OCI-LY1 (cell line): Measurements from ENCODE around the gene NSD2.

Source experiments
- H2AFZ ChIP-seq: fragments of 200-600 bp; sonication (generic), shearing (Covaris generic); 2 replicates; pipeline ENCODE4 v1.6.0; 2014; ENCODE audit warnings: antibody characterized with exemption, mild to moderate bottlenecking, low read length
- H3F3A ChIP-seq: fragments of 200-600 bp; sonication (generic), shearing (Covaris generic); 2 replicates; pipeline ENCODE4 v1.6.0; 2014; ENCODE audit warnings: mild to moderate bottlenecking, antibody characterized with exemption, low read length, moderate library complexity; ENCODE audit not compliant: insufficient read depth
- H3K27ac ChIP-seq: fragments of 200-600 bp; sonication (generic); 2 replicates; pipeline ENCODE4 v1.5.1; 2014; ENCODE audit warnings: low read length, mixed run types, mild to moderate bottlenecking, low read depth; ENCODE audit not compliant: poor library complexity, severe bottlenecking
- H3K27me3 ChIP-seq: fragments of 200-600 bp; sonication (generic); 2 replicates; pipeline ENCODE4 v1.6.0; 2014; ENCODE audit warnings: antibody characterized with exemption, mild to moderate bottlenecking, low read length, moderate library complexity; ENCODE audit not compliant: insufficient read depth
- H3K36me3 ChIP-seq: fragments of 200-600 bp; sonication (generic); 2 replicates; pipeline ENCODE4 v1.6.1; 2014; ENCODE audit warnings: mild to moderate bottlenecking, antibody characterized with exemption, low read length, moderate library complexity, mixed read lengths; ENCODE audit not compliant: insufficient read depth
- H3K4me1 ChIP-seq: fragments of 200-600 bp; sonication (generic); 2 replicates; pipeline ENCODE4 v1.5.1; 2014; ENCODE audit warnings: mild to moderate bottlenecking, low read length, moderate library complexity; ENCODE audit not compliant: insufficient read depth, severe bottlenecking
- H3K4me2 ChIP-seq: fragments of 200-600 bp; sonication (generic), shearing (Covaris generic); 2 replicates; pipeline ENCODE4 v1.6.1; 2014; ENCODE audit warnings: low read length
- H3K4me3 ChIP-seq: fragments of 200-600 bp; sonication (generic); 2 replicates; pipeline ENCODE4 v1.5.1; 2014; ENCODE audit warnings: low read length, low read depth, mild to moderate bottlenecking, mixed read lengths; ENCODE audit not compliant: poor library complexity, severe bottlenecking
- H3K79me2 ChIP-seq: fragments of 200-600 bp; shearing (Covaris generic); 2 replicates; pipeline ENCODE4 v1.6.1; 2016; ENCODE audit warnings: mixed run types, low read length, mixed read lengths; ENCODE audit not compliant: insufficient read depth
- H3K9ac ChIP-seq: fragments of 200-600 bp; sonication (generic), shearing (Covaris generic); 2 replicates; pipeline ENCODE4 v1.6.1; 2014; ENCODE audit warnings: mild to moderate bottlenecking, low read length, mixed read lengths
- H3K9me2 ChIP-seq: fragments of 200-600 bp; sonication (generic), shearing (Covaris generic); 2 replicates; pipeline ENCODE4 v1.6.1; 2014; ENCODE audit warnings: low read depth, mild to moderate bottlenecking, low read length, mixed read lengths
- H3K9me3 ChIP-seq: fragments of 200-600 bp; shearing (Covaris generic); 2 replicates; pipeline ENCODE4 v1.6.1; 2014; ENCODE audit warnings: low read length, mixed read lengths
- H4K20me1 ChIP-seq: fragments of 200-600 bp; sonication (generic), shearing (Covaris generic); 2 replicates; pipeline ENCODE4 v1.6.0; 2016; ENCODE audit warnings: mild to moderate bottlenecking, low read length; ENCODE audit not compliant: insufficient read depth
- EZH2 ChIP-seq: fragments of 200-600 bp; sonication (generic), shearing (Covaris generic); IDR thresholded peaks from 2 replicates; pipeline ENCODE4 v1.8.0; 2017; ENCODE audit warnings: borderline replicate concordance, mixed run types, mild to moderate bottlenecking, antibody characterized with exemption, low read length, moderate library complexity, mixed read lengths
- TF ChIP-seq, protein P1 (sequence below): fragments of 200-600 bp; sonication (generic), shearing (Covaris generic); IDR thresholded peaks from 2 replicates; pipeline ENCODE4 v1.5.1; 2017; ENCODE audit warnings: mild to moderate bottlenecking, antibody characterized with exemption, low read length, moderate library complexity, mixed read lengths

Gene NSD2

DNA sequence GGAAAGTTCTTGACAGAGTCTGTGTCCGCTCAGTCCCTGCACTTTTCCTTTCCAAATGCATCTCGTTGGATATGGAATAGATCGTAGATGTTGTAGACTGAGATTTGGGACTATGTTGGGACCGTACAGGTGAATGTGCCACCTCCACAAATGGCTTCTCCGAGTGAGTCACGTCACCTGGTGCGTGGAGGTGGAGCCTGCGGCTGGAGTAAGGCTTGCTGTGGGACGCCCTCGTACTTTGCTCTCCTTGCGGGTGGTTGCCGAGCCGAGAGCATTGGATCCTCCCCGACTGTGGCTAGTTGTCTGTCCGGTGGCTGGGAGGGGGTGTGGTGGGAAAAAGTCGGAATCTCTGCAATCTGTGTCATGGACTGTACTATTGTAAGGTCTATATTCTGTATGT lies 77.0 kb downstream of the NSD2 start:
- H3K9ac ChIP-seq: no peak overlapping the region
- no peak overlapping the region for H3K27ac ChIP-seq
- H3K79me2 ChIP-seq: no peaks in the 10 kb centered on the region
- no peak overlapping the region for H3K4me2 ChIP-seq
- no peaks in the 10 kb centered on the region for H4K20me1 ChIP-seq
- no peaks in the 10 kb centered on the region for H3K9me3 ChIP-seq
- no peak overlapping the region for H3K4me3 ChIP-seq
- H3K4me1 ChIP-seq: no peaks in the 10 kb centered on the region
- no peaks in the 10 kb centered on the region for H3F3A ChIP-seq
- H2AFZ ChIP-seq: no peak overlapping the region
- peaks cover 38% of the 10 kb centered on the region for H3K36me3 ChIP-seq
- no peaks in the 10 kb centered on the region for H3K27me3 ChIP-seq
- TF ChIP-seq EZH2: no peak
- TF ChIP-seq, protein P1, sequence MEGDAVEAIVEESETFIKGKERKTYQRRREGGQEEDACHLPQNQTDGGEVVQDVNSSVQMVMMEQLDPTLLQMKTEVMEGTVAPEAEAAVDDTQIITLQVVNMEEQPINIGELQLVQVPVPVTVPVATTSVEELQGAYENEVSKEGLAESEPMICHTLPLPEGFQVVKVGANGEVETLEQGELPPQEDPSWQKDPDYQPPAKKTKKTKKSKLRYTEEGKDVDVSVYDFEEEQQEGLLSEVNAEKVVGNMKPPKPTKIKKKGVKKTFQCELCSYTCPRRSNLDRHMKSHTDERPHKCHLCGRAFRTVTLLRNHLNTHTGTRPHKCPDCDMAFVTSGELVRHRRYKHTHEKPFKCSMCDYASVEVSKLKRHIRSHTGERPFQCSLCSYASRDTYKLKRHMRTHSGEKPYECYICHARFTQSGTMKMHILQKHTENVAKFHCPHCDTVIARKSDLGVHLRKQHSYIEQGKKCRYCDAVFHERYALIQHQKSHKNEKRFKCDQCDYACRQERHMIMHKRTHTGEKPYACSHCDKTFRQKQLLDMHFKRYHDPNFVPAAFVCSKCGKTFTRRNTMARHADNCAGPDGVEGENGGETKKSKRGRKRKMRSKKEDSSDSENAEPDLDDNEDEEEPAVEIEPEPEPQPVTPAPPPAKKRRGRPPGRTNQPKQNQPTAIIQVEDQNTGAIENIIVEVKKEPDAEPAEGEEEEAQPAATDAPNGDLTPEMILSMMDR: no peak
- no peaks in the 10 kb centered on the region for H3K9me2 ChIP-seq

- H3K27ac ChIP-seq: no peak overlapping the region
- H2AFZ ChIP-seq: no peak overlapping the region
- peaks cover 35% of the 10 kb centered on the region for H3K36me3 ChIP-seq
- H3F3A ChIP-seq: no peaks in the 10 kb centered on the region
- H4K20me1 ChIP-seq: no peaks in the 10 kb centered on the region
- no peaks in the 10 kb centered on the region for H3K9me3 ChIP-seq
- no peaks in the 10 kb centered on the region for H3K79me2 ChIP-seq
- H3K4me2 ChIP-seq: no peak overlapping the region
- no peaks in the 10 kb centered on the region for H3K27me3 ChIP-seq
- no peak for TF ChIP-seq EZH2
- TF ChIP-seq, protein P1: no peak
- H3K9ac ChIP-seq: no peak overlapping the region
- no peak overlapping the region for H3K4me3 ChIP-seq
- H3K4me1 ChIP-seq: no peaks in the 10 kb centered on the region
- H3K9me2 ChIP-seq: no peaks in the 10 kb centered on the region
Measured at GRCh38 chr4:1948892-1949436, 77.8 kb downstream of the NSD2 start.

DNA sequence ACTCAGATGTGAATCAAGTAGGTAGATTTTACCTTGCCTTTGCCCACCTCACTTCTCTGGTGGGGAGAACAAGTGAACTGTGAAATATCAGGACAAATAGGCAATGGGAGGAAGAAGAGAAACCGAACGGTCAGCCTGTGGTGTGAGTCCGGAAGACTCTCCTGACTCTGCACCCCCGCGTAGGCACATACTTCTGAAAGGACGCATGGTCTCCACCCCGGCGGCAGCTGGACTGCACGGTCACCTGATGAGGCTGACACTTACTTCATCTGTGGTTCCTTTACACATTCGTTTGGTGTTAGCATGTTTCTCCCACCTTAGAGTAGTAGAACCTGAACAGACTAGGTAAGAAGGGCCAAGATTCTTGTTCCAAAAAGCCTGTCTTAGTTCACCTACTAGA lies 79.2 kb downstream of the NSD2 start:
- Histone ChIP-seq H3K9me3 (no peaks in the 10 kb centered on the region), H3K9ac (no peak overlapping the region), H3K4me3 (no peak overlapping the region), H3K27ac (no peak overlapping the region), H3K36me3 (peaks cover 41% of the 10 kb centered on the region), H3K27me3 (no peaks in the 10 kb centered on the region), H3F3A (no peaks in the 10 kb centered on the region), H4K20me1 (no peaks in the 10 kb centered on the region), H3K9me2 (no peaks in the 10 kb centered on the region), H2AFZ (no peak overlapping the region), H3K4me1 (no peaks in the 10 kb centered on the region), H3K79me2 (no peaks in the 10 kb centered on the region), H3K4me2 (no peak overlapping the region)
- no peak for TF ChIP-seq EZH2

GRCh38 chr4:1952058-1952700 lies 81.0 kb downstream of the NSD2 start:
- Histone ChIP-seq H3K9me3 (no peaks in the 10 kb centered on the region), H3K36me3 (peaks cover 45% of the 10 kb centered on the region)

More at GRCh38 chr4:1952058-1952700, 81.0 kb downstream of the NSD2 start:
- H2AFZ ChIP-seq: no peak overlapping the region
- H3K9me2 ChIP-seq: no peaks in the 10 kb centered on the region
- H4K20me1 ChIP-seq: no peaks in the 10 kb centered on the region
- no peak overlapping the region for H3K4me3 ChIP-seq
- no peak overlapping the region for H3K4me2 ChIP-seq
- no peaks in the 10 kb centered on the region for H3K27me3 ChIP-seq
- TF ChIP-seq, protein P1: no peak
- no peak for TF ChIP-seq EZH2
- no peak overlapping the region for H3K9ac ChIP-seq
- H3K27ac ChIP-seq: no peak overlapping the region
- no peaks in the 10 kb centered on the region for H3K79me2 ChIP-seq
- no peaks in the 10 kb centered on the region for H3F3A ChIP-seq
- no peaks in the 10 kb centered on the region for H3K4me1 ChIP-seq
